ENCODE data around the gene COL6A2.
A peak's percentile ranks its signal among the peaks of the same experiment; 100 is the strongest.

The COL6A2 gene

DNA sequence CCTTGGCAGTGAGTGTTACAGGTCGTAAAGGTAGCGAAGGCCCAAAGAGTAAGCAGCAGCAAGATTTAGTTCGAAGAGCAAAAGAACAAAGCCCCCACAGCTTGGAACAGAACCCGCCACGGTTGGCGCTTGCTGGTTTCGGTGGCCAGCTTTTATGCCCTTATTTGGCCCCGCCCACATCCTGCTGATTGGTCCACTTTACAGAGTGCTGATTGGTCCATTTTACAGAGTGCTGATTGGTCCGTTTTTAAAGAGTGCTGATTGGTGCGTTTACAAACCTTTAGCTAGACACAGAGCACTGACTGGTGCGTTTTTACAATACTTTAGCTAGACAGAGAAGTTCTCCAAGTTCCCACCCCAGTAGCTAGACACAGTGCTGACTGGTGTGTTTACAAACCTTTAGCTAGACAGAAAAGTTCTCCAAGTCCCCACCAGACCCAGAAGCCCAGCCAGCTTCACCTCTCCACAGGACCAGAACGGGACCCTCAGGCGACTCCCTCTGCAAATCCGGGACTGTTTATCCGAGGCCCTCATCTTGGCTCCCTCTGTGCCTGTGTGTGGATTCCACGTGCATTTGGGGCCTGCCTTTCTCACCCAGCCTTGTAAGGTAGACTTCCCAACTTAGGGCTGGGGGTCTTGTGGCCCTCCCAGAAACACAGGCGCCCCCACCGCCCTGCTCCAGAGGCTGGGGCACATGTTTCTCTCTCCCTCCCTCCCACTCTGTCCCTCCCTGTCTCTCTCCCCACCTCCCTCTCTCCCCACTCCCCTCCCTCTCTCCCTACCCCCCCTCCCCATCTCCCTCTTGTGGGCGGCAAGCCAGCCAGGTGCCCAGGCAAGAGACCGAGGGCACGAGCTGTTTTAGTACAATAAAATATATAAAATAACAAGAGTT is 44.9 kb downstream of the COL6A2 start:
- DNase-seq (ENCODE audit: low read depth in 3 of 3): no peak

DNA sequence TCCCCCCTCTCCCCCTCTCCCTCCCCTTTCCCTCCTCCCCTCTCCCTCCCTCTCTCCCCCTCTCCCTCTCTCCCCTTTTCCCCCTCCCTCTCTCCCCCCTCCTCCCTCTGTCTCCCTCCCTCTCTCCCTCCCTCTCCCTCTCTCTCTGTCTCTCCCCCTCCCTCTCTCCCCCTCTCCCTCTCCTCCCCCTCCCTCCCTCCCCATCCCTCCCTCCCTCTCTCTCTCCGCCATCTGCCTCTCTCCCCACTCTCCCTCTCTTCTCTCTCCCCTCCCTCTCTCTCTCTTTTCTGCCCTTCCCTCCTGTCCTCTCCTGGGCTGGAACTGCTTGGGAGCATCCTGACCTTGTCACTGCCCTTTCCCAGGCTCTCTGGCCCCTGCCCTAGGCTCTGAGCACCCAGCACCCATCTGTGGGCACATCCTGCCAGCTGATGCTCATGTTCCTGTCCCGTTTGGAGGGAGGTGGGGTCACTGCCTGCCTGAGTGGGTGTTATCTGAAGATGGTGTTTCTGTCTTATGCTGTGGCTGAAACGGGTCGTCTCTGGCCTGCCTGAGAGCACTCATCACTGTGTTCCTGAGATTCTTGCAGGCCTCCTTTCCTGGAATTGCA is 46.7 kb downstream of the COL6A2 start:
- no peak for DNase-seq (ENCODE audit: low read depth in 3 of 3)

DNA sequence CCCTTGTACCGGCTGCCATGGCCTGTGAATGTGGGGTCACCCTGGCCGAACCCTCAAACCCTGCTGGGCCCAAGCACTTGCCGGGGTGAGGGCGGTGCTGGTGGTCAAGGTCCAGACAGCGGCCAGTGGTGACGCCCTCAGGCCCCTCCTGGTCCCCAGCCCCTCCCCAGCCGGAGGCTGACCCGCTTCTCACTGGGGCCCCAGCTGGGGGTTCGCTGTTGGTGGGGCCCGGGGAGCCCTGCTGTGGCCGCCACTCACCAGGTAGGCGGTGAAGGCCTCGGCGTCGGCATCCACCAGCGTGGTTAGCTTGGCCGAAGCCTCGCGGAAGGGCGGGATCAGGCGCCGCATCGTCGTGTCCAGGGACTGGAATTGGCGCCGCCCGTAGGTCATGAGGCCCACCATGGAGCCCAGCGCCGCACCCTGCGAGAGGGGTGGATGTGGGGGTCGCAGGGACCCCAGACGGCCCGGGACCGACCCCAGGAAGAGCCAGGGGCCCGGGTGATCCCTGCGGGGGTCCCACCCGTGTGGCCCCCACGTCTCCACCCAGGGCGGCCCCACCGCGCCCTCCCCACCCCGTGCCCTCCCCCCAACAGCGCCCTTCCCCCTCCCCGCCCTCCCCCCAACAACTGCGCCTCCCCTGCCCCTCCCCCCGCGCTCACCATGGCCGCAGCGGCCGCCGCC is 47.4 kb downstream of the COL6A2 start:
- no peak for DNase-seq (ENCODE audit: low read depth in 3 of 3)

DNA sequence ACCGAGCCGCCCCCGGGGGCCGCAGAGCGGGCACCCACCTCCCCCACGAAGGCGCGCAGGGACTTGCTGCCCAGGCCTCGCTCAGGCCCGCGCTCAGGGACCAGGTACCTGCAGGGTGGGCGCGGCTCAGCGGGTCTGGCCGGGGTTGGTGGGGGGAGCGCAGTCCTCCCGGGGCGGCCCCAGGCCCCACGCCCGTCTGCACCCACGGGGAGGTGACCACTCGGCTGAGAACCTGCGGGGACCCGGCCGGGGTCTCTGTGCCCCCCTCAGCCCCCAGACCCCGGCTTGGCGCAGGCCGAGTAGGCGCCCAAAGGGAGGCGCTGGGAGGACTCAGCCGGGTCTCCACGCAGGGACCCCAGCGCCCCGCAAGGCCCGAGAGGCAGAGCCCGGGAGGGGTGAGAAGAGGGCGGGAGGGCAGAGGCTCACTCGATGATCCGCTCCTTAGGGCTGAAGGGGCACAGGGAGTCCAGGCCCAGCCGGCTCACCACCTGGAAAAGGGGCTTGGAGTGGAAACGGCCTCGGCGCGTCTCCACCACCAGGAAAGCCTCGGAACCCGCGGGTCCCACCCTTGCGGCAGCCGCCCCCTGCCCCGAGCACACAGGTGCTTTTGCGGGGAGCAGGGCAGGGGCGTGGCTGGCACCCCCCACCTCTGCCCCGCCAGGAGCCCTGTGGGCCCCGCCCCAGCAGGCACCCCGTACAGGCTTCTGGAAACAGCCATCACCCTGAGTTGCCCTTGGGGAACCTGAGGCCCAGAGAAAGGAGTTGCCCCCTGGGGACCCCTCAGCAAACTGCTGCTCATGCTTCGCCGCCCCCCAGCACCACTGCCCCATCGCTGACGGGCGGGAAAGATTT is 48.2 kb downstream of the COL6A2 start:
- no peak for DNase-seq (ENCODE audit: low read depth in 3 of 3)

DNA sequence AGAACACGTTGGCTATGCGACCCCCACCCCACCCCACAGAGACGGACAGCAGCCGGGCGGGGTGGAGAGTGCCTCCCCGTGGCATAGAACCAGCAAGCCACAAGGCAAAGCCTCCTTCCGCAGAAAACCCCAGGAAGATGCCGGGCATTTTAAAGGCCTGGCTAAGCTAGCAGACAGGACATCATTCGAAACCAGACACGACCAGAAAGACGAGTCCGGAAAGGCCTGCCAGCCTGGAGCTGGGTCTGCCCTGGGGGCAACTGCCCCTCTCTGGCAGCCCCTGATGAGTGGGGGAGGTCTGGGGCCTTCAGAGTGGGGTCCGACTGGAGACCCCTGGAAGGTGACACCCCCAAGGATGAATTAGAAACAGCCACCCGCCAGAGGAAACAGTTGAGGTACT is 48.9 kb downstream of the COL6A2 start:
- DNase-seq (ENCODE audit: low read depth in 3 of 3): no peak

DNA sequence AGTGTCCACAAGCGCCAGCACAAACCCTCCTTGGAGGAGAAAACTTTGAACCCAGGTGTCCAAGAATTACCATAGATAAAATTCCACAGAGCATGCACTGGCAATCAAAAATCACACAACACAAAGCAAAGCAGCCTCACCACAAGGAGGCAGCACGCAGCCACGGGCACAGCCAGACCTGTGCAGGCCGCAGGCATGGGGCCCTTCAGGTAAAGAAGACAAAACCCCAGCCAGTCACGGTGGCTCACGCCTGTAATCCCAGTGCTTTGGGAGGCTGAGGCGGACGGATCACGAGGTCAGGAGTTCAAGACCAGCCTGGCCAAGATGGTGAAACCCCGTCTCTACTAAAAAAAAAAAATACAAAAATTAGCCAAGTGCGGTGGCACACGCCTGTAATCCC is 49.5 kb downstream of the COL6A2 start:
- DNase-seq (ENCODE audit: low read depth in 3 of 3): peak in 2 of 3 experiments; percentile 9 to 16

DNA sequence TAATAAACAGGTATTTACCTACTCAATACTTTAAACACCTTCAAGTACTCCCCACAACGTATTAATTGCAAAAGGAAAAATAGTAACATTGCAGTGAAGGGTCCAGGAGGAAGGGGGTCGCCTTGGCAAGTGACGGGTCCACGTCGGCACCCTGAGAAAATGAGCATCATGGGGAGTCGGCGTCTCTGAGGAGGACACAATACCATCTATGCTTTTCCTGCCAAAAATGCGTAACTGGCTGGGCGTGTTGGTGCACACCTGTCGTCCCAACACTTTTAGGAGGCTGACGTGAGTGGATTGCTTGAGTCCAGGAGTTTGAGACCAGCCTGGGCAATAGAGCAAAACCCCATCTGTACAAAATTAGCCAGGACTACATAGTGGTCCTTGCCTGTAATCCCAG is 50.2 kb downstream of the COL6A2 start:
- DNase-seq (ENCODE audit: low read depth in 3 of 3): no peak

DNA sequence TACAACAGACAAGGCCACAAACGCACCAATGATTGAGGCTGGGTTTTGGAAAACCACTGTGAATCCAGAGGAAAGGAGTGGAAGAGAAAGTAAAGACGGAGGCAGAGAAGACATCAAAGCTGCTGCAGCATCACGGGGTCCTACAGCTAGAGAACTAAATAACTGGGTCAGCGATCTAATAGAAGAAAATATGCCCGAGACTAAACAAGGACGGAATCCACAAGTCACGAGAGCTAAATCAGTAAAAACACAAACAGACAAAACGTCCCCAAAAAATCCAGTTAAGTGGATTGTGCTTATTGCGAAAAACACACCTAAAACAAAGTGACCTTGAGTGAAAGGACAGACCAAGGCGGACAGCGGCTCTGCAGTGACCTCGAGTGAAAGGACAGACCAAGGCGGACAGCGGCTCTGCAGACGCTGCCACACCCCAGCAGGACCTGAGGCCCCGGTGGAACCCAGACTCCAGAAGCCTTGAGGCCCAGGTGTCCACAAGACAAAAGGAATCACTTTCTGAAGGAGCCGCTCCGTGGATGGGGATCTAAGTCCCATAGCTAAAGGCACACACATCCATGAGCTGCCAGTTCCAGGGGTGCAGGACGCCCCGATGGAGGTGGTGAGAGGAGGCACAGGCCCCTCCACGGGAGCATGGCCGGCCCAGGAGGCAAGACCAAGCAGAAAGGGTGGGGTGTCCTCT is 51.4 kb downstream of the COL6A2 start:
- no peak for DNase-seq (ENCODE audit: low read depth in 3 of 3)

DNA sequence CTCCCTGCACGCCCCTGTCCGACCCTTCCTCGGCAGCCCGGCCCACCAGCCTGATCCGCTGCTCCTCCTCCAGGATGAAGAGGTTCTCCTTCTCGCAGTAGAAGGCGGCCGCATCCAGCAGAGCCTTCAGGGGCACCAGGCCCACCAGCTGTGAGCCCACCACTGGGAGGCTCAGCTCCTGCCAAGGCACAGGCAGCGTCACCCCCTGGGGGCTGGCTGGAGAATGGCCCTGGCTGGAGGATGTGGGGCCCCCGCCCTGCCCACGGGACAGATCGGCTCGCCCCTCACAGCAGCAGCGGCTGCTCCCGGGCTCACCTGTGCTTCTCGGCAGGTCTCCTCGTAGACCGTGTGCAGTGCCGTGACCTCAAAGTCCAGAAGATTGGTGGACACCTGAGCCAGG is 52.2 kb downstream of the COL6A2 start:
- no peak for DNase-seq (ENCODE audit: low read depth in 3 of 3)

DNA sequence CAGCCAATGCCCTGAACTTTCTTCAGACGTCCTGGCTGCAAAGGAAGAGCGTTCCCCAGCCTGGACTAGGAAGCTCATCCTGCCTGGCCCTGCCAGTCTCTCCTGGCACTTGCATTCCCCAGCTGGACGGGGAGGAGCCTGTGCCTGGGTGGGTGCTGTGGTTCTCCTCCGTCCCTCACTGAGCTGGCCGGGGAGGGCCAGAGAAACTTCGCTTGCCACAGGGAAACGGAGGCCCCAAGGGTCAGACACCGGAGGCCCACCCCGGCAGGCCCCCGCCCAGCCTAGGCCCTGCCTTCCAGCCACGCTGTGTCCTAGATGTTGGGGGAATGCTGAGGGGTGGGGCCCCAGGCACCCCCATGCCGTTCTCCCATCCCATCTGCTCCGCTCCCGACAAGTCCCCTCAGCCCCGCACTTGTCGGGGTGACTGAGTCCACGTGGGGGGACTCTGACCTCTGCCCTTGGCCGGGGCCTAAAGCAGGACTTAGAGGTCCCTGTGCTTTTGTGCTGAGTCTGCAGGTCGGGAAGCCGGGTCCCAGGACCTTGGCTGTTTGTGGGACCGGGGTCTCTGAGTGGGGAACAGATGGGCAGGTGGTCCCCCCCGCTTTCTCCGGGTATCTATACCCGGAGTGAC is 52.7 kb downstream of the COL6A2 start:
- no peak for DNase-seq (ENCODE audit: low read depth in 3 of 3)

DNA sequence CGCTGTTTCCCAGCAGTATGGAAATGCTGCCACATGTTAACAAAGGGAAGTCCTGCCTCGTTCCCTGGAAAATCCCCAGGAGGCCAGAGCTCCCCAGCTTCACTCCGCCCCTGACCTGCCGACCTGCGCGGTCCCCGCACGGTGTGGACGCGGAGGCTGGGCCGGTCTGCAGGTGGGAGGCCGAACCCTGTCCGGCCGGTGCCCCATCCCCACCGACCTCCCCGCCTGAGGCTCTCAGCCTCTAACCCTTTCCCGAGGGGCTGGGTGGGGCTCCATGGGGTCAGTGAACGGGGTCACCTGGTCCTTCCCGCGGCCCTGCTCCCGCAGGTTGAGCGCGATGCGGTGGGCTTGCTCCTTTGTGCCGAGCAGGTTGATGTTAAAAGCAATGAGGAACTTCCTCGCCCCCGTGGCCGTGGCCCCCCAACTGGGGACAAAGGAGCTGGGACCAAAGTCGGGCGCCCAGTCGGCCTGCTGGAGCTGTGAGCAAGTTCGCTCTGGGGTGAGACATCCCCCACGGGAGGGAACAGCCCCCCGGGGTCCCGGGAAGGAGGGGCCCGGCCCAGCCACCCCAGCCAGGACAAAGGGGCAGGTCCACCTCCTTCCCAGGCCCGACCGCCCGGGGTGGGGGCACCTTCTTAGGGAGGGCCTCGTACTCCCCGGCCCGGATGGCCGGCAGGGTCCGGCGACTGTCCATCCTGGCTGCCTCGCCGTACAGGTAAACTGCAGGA is 53.5 kb downstream of the COL6A2 start:
- DNase-seq (ENCODE audit: low read depth in 3 of 3): no peak

DNA sequence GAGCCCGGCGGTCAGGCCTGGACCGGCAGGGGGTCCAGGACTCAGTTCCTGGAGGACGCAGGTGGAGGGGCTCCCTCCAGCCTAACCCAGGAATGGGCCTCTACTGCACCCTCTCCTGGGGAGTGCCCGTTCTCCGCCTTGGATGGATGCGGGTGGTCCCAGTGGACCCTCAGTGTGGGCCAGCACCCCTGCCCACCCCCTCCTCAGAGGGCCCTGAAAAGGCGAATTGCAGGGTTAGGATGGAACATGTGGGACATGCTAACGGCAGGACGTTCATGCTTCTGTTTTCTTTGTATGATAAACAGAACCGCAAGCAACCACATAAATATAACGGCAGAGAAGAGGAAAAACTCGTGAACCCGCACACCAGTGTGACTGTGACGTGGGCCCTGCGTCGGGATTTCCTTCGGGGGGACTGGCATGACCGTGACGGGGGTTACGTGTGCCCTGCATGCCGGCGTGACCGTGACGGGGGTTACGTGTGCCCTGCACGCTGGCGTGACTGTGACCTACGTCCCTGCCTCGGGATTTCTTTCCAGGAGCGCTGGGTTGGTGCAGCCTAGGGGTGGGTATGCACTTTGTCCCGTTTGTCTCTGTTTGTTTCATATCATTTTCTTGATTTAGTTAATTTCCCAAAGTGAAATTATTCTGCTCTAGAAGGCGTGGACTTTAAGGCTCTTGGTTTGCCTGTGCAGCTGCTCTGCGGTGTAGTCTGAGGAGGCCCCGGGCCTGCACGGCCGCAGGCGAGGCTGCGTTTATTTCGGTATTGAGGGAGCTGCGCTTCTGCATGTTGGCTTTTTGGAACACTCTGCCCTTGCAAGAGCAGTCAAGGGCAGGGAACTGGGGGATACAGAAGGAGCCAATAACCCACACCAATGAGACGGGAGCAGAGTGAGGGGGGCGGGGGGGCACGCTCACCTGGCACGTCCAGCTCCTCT is 54.3 kb downstream of the COL6A2 start:
- no peak for DNase-seq (ENCODE audit: low read depth in 3 of 3)

DNA sequence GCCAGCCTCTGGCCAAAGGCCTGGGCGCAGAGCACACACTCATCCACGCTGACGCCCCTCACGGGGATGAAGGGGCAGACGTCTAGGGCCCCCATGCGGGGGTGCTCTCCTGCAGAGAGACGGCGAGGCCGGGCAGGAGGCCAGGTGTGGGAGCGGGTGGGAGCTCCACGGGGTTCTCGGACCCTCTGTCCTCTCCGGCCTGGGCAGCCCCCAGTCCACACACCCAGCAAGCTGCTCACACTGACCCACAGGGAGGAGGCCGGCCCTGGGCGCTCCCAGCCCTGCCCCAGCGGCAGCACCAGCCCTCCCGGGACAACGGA is 55.0 kb downstream of the COL6A2 start:
- no peak for DNase-seq (ENCODE audit: low read depth in 3 of 3)

DNA sequence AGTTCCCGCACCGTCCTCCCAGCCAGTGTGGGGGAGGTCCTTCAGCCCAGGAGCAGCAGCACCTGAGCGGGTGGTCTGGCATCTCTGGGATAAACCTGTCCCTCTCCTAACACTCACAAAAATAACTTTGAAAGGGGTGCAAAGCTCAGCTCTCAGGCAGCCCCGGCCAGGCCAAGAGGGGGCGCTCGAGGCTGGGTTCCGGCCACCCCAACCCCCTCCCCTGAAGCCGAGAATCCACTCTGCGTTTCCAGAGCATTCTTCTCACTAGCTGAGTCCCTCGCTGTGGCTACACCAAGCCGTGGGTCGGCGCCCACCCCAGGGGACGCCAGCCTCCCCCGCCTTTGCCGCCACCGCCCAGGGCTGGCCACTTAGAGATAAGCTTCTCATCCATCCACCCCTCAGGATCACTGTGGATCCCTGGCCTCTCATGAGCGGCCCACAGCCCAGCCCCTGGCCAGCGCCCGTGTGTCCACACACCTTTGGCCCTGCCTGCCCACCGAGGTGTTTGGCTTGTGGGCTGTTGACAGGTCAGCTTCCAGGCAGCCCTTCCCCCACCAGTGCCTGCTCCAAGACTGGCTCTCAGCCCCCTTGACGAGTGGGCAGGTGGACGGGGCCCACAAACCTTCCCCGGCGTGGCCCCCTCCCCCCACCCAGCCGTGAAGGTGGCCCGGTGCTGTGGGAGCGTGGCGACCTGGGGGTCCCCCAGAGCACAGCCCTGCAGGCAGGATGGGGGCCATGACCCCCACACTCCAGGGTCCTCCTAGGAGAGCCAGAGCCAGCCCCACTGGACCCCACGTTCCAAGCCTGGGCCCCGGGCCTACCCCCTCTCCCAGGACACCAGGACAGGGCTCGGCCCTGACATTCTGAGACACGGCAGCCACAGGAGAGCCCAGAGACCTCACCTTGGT is 55.6 kb downstream of the COL6A2 start:
- DNase-seq (ENCODE audit: low read depth in 3 of 3): peak in 2 of 3 experiments; percentile 16 to 18

DNA sequence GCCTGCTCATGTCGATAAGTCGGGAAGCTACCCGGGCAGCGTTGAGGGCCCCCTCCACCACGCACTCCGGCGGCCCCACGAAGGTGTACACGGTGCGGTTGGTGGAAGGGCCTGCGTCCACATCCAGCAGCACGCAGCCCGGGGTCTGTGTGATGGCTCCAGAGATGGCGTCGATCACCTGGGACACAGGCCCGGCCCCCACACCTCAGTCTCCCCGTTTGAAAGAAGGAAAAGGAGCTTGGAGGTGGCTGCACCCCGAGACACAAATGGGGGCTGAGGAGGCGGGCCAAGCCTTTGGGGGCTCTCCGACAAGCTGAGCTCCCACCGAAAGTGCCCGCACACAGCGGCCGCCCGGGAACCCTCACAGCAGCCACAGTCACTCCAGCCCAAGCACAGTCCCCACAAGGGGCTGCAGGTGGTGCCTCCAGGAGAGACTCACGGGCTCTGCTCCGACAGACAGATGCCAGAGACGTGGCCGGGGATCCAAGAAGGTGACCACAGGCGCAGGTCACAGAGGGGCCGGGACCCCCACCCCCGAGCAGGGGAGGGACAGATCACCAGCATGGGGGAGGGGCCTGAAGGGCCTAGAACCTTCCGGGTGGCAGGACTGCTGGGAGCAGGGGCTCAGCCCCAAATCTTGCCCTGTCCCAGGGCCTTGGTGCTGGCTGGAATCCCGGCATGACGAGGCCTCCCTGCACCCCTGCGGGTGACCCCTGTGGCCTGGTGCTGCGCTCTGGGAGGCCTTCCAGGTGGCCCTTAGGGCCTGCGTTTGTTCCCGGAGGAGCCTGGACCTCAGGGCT is 56.4 kb downstream of the COL6A2 start:
- no peak for DNase-seq (ENCODE audit: low read depth in 3 of 3)

DNA sequence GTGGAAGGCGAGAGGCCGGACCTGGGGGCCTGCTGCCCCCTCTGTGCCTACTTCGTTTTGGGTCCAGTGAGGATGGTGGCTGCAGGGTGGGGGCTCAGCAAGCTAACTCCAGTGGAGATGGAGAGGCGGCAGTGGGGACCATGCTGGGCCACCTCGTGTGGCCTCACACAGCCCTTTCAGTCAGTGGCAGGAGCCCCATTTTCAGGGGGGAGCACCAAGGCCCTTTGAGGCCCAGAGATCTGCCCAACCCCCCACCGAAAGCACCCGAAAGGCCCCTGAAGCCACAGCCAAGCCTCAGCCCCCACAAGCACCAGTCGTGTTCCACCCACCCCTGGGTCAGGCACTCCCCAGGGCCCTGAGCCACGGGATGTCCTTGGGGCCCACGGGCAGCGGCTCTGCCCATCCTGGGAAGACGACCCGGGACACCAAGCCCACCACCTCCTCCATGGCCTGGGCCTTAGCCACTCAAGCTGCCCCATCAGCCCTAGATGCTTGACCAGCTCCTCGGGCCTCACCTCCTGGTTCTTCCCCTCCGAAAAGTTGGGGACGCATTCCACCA is 57.1 kb downstream of the COL6A2 start:
- no peak for DNase-seq (ENCODE audit: low read depth in 3 of 3)

Measured in stimulated activated CD4-positive, alpha-beta T cell treated with anti-CD3 and anti-CD28 coated beads, TNF-alpha, amount 100 ng/mL, for 4 hours (primary cell).